ENCODE data around the gene ACER1.
A peak's percentile ranks its signal among the peaks of the same experiment; 100 is the strongest.
"Not testable (repeated sequence)": the region's sequence is repeated elsewhere in the genome, so short reads cannot be mapped to it uniquely, and the experiment has no call there.

Gene ACER1

DNA sequence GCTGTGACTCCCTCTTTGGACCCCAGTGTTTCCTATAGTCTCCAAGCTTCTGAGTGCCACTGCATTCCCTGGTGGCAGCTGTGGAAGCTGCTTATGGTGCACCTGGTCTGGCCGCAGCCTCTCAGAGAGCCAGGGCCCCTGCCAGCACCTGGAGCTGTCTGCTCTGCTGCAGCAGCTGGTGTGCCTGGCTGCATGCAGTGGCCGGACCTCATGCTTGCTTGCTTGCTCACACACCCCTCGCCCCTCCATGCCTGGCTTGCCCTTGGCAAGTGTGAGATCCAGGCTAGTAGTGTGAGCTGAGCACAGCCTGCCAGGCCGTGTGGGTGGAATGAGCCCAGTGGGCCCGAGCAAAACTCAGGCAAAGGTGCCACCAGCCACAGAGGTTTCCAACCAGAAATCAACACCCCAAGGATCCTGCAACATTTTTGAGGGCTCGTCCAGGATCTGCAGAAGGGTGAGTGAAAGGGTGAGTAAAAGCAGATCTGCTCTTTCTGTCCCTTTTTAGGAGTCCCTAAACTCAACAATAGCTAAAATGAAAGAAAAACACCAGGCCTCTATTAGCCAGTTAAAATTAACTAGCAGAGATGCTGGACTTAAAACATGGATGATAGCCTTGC lies 46.0 kb downstream of the ACER1 start:
- H3K4me1 Mint-ChIP-seq (ENCODE audit: low read depth), result no peaks in the 10 kb centered on the region
- no peak overlapping the region for H3K4me3 Mint-ChIP-seq
- no peak overlapping the region for H3K27ac Mint-ChIP-seq
- no peaks in the 10 kb centered on the region for H3K27me3 Mint-ChIP-seq
- H3K9me3 Mint-ChIP-seq, result peaks cover 42% of the 10 kb centered on the region
- DNase-seq, result no peak
- H3K36me3 Mint-ChIP-seq (ENCODE audit: low read depth), result peaks cover 23% of the 10 kb centered on the region

GRCh38 chr19:6286676-6287075 lies 46.7 kb downstream of the ACER1 start:
- Mint-ChIP-seq H3K27ac (no peak overlapping the region), H3K36me3 (ENCODE audit: low read depth) (peaks cover 18% of the 10 kb centered on the region), H3K9me3 (peaks cover 36% of the 10 kb centered on the region)

GRCh38 chr19:6282393-6282792 lies 51.0 kb downstream of the ACER1 start:
- Mint-ChIP-seq H3K4me1 (ENCODE audit: low read depth) (peaks cover 19% of the 10 kb centered on the region), H3K36me3 (ENCODE audit: low read depth) (peaks cover 17% of the 10 kb centered on the region)
- not testable (repeated sequence) for H3K4me3 Mint-ChIP-seq

More at GRCh38 chr19:6286676-6287075, 46.7 kb downstream of the ACER1 start:
- no peak for DNase-seq
- H3K4me1 Mint-ChIP-seq (ENCODE audit: low read depth), result no peaks in the 10 kb centered on the region
- H3K4me3 Mint-ChIP-seq, result no peak overlapping the region
- peaks cover 2% of the 10 kb centered on the region for H3K27me3 Mint-ChIP-seq

DNA sequence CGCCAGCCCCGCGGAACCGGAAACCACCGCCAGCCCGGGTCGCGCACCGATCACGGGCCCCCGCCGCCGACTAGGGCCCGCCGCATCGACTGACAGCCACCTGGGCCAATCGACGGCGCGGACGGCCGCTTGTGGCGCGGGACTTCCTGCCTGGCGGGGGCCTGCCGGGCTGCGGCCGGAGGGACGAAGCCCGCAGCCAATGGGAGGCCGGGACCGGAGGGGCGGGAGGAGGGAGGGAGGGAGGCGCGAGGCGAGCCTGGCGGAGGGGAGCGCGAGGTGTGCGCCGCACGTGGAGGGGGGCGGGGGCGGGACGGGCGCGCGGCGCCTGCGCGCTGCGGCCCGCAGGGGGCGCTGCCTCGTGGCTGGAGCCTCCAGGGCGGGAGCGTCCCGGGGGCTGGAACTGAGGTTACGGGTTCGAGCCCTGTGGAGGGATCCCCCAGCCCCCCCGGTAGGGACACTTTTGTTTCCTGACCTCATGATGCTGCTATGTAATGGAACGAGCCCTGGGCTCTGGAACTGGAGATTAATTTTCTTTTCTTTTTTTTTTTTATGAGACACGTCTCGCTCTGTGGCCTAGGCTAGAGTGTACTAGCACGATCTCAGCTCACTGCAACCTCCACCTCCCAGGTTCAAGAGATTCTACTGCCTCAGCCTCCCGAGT lies 53.4 kb downstream of the ACER1 start, which contains the start of gene MLLT1:
Gene MLLT1 (minus strand): TSS at position 45 of the 661 bp plus-strand sequence. CDS start 191 bp downstream, outside the sequence.
- Mint-ChIP-seq H3K36me3 (ENCODE audit: low read depth) (peaks cover 37% of the 10 kb centered on the region), H3K27me3 (peaks cover 2% of the 10 kb centered on the region), H3K27ac (peak within 1 kb of the TSS; percentile 95), H3K9me3 (no peaks in the 10 kb centered on the region), H3K4me3 (peak within 1 kb of the TSS; percentile 97), H3K4me1 (ENCODE audit: low read depth) (peaks cover 42% of the 10 kb centered on the region)
- peak; percentile 99 for DNase-seq

More at GRCh38 chr19:6282393-6282792, 51.0 kb downstream of the ACER1 start:
- not testable (repeated sequence) for H3K27ac Mint-ChIP-seq, DNase-seq, H3K27me3 Mint-ChIP-seq, H3K9me3 Mint-ChIP-seq

- DNase-seq, result no peak
- Mint-ChIP-seq H3K27ac (no peak overlapping the region), H3K4me3 (peak overlapping the region; percentile 36), H3K36me3 (ENCODE audit: low read depth) (peaks cover 38% of the 10 kb centered on the region), H3K9me3 (no peaks in the 10 kb centered on the region), H3K4me1 (ENCODE audit: low read depth) (peaks cover 46% of the 10 kb centered on the region), H3K27me3 (peaks cover 2% of the 10 kb centered on the region)
Measured at GRCh38 chr19:6279620-6279930, 53.8 kb downstream of the ACER1 start.

- peaks cover 50% of the 10 kb centered on the region for H3K4me1 Mint-ChIP-seq (ENCODE audit: low read depth)
Measured at GRCh38 chr19:6278740-6279619, 54.4 kb downstream of the ACER1 start.

DNA sequence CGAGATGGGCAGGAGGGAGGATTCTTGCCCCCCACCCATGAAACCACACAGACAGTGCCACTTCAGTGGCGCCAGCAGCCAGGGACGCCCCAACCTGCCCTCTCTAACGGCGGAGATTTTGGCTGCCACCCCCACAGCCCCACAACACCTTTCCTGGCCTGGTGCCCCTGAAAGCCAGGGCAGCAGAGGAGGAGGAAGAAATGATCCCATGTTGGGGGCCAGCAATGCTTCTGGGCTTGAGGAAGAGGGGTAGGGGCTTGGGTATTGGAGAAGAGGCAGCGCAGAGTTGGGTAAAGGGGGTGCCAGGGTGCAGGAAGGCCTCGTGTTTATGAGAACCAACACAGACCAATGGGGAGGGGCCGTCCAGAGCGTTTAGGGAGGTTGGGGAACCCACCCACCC lies 55.4 kb downstream of the ACER1 start:
- H3K27me3 Mint-ChIP-seq, result peaks cover 2% of the 10 kb centered on the region
- peaks cover 51% of the 10 kb centered on the region for H3K36me3 Mint-ChIP-seq (ENCODE audit: low read depth)

More at GRCh38 chr19:6278740-6279619, 54.4 kb downstream of the ACER1 start:
- DNase-seq, result peak; percentile 43
- Mint-ChIP-seq H3K36me3 (ENCODE audit: low read depth) (peaks cover 42% of the 10 kb centered on the region), H3K27ac (peak overlapping the region; percentile 95), H3K9me3 (no peaks in the 10 kb centered on the region), H3K27me3 (peaks cover 2% of the 10 kb centered on the region), H3K4me3 (peak overlapping the region; percentile 97)

DNA sequence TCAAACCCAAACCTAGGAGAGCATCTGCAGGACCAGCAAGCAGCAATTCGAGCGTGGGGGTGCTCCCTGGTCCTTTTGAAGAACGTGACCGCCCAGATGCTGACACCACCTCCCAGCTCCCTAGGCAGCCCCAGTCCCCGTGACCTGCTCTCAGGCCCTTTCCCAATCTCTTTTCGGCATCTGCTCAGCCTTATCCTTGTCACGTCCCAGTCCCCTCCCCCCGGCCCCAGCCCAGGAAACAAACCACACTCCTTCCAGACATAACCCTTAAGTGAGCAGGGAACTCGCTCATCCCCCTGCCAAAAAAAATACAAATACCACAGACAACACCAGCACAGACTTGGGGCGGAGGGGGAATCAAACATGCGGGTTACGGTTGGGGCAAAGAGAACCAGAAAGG lies 57.0 kb downstream of the ACER1 start:
- Mint-ChIP-seq H3K4me3 (peak overlapping the region; percentile 97), H3K9me3 (no peaks in the 10 kb centered on the region), H3K4me1 (ENCODE audit: low read depth) (peaks cover 70% of the 10 kb centered on the region), H3K27ac (peak overlapping the region; percentile 95), H3K27me3 (no peaks in the 10 kb centered on the region), H3K36me3 (ENCODE audit: low read depth) (peaks cover 60% of the 10 kb centered on the region)
- DNase-seq, result no peak

More for the DNA sequence above, 55.4 kb downstream of the ACER1 start:
- Mint-ChIP-seq H3K4me1 (ENCODE audit: low read depth) (peaks cover 57% of the 10 kb centered on the region), H3K4me3 (peak overlapping the region; percentile 97), H3K27ac (peak overlapping the region; percentile 95), H3K9me3 (no peaks in the 10 kb centered on the region)
- no peak for DNase-seq

GRCh38 chr19:6275170-6275744 lies 58.2 kb downstream of the ACER1 start:
- Mint-ChIP-seq H3K36me3 (ENCODE audit: low read depth) (peaks cover 71% of the 10 kb centered on the region), H3K9me3 (no peaks in the 10 kb centered on the region), H3K4me1 (ENCODE audit: low read depth) (peaks cover 74% of the 10 kb centered on the region), H3K27ac (peak overlapping the region; percentile 95), H3K27me3 (no peaks in the 10 kb centered on the region), H3K4me3 (no peak overlapping the region)
- no peak for DNase-seq

- Mint-ChIP-seq H3K9me3 (no peaks in the 10 kb centered on the region), H3K4me1 (ENCODE audit: low read depth) (peaks cover 74% of the 10 kb centered on the region), H3K4me3 (no peak overlapping the region), H3K36me3 (ENCODE audit: low read depth) (peaks cover 76% of the 10 kb centered on the region), H3K27ac (peak overlapping the region; percentile 95), H3K27me3 (no peaks in the 10 kb centered on the region)
- DNase-seq, result no peak
Measured at GRCh38 chr19:6274756-6275155, 58.7 kb downstream of the ACER1 start.

GRCh38 chr19:6273701-6274601 lies 59.5 kb downstream of the ACER1 start:
- Mint-ChIP-seq H3K4me1 (ENCODE audit: low read depth) (peaks cover 72% of the 10 kb centered on the region), H3K27ac (peak overlapping the region; percentile 18), H3K4me3 (no peak overlapping the region), H3K27me3 (no peaks in the 10 kb centered on the region), H3K9me3 (no peaks in the 10 kb centered on the region), H3K36me3 (ENCODE audit: low read depth) (peaks cover 82% of the 10 kb centered on the region)
- DNase-seq, result no peak

DNA sequence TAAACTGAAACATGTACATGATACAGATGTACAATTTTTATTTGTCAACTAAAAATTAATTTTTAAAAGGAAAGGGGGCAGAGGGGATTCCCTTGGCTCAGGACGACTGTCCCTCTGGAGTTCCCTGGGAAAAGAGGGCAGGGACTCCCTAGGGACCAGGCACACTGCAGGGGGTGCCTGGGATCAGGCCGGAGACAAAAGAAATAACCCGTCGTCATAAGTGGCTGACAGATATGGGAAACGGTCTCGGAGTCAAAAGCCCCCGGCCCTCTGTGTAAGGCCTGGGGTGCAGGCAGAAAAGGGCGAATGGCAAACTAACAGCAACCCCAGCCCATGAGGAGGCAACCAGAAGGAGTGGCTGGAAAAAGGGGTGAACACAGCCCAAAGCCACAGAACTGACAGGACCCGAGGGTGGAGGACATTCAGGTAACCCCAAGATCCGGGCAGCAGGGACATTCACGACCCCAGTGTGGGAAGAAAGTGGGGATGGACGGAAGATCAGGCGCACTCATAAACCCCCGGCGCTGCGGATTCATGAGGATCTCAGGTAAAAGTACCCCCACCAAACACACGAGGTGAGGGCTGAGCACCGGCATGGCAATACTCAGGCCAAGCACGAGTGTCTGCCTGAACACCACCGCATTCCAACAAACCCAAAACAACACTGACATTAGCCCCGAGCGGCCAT lies 60.4 kb downstream of the ACER1 start:
- Mint-ChIP-seq H3K36me3 (ENCODE audit: low read depth) (peaks cover 84% of the 10 kb centered on the region), H3K27me3 (no peaks in the 10 kb centered on the region), H3K4me3 (no peak overlapping the region), H3K9me3 (no peaks in the 10 kb centered on the region), H3K4me1 (ENCODE audit: low read depth) (peaks cover 65% of the 10 kb centered on the region), H3K27ac (peak overlapping the region; percentile 26)
- DNase-seq, result no peak

GRCh38 chr19:6272411-6272791 lies 61.0 kb downstream of the ACER1 start:
- H3K4me1 Mint-ChIP-seq (ENCODE audit: low read depth), result peaks cover 61% of the 10 kb centered on the region
- DNase-seq, result no peak
- H3K4me3 Mint-ChIP-seq, result no peak overlapping the region
- H3K27me3 Mint-ChIP-seq, result no peaks in the 10 kb centered on the region
- H3K9me3 Mint-ChIP-seq, result no peaks in the 10 kb centered on the region
- peaks cover 84% of the 10 kb centered on the region for H3K36me3 Mint-ChIP-seq (ENCODE audit: low read depth)
- peak overlapping the region; percentile 42 for H3K27ac Mint-ChIP-seq
